CD4-positive, alpha-beta T cell (primary cell): Measurements from ENCODE around the gene CEP85L. TPM values are rescaled to one million over a fixed set of nuclear protein-coding genes. Genes with fewer than 3 reads are reported as not detected.
A peak's percentile ranks its signal among the peaks of the same experiment; 100 is the strongest.

ENCODE experiments used
- ATAC-seq: fragments of 200-7000 bp; cut with Tn5 transposase; one replicate; pipeline ENCODE4 v1.10.0; 2022; ENCODE audit warnings: mild to moderate bottlenecking; ENCODE audit not compliant: poor library complexity
- CTCF ChIA-PET: fragments of 350-600 bp; sonication (Branson Sonifier 250); formaldehyde crosslinking; loops from one replicate; lab custom pipeline; 2021; ENCODE audit warnings: antibody characterized with exemption, inconsistent platforms; lab: Charles Lee
- POLR2A ChIA-PET: fragments of 350-600 bp; sonication (Branson Sonifier 250); formaldehyde crosslinking; loops from one replicate; lab custom pipeline; 2021; ENCODE audit warnings: antibody characterized with exemption, inconsistent platforms; lab: Charles Lee
- DNase-seq, 14 experiments: peaks; one replicate each; pipeline ENCODE4 v3.0.0-alpha.2; 2013 to 2020; ENCODE audit warnings: mixed read lengths in 2 of 14
- H3K27ac ChIP-seq, 2 donors: one replicate each; pipeline versions ENCODE4 v1.5.1 to v1.7.0; 2013; ENCODE audit warnings: low read length in 2 of 2, low read depth in 1 of 2, mild to moderate bottlenecking in 1 of 2
- H3K27me3 ChIP-seq, 2 experiments: 1 replicate in 1 of 2; 2 replicates in 1 of 2; pipeline versions ENCODE4 v1.6.1 to v1.7.0; 2013; ENCODE audit warnings: low read length in 2 of 2, control low read depth in 1 of 2, mild to moderate bottlenecking in 1 of 2, moderate library complexity in 1 of 2; ENCODE audit not compliant: insufficient read depth in 2 of 2, control insufficient read depth in 1 of 2
- H3K36me3 ChIP-seq: one replicate; pipeline ENCODE4 v1.6.1; 2013; ENCODE audit warnings: low read length, control low read depth; ENCODE audit not compliant: insufficient read depth
- H3K4me1 ChIP-seq: one replicate; pipeline ENCODE4 v1.6.1; 2013; ENCODE audit warnings: low read length, control low read depth; ENCODE audit not compliant: insufficient read depth
- H3K4me3 ChIP-seq: one replicate; pipeline ENCODE4 v1.5.1; 2013; ENCODE audit warnings: mild to moderate bottlenecking, low read length, moderate library complexity
- H3K9me3 ChIP-seq, 2 experiments: 1 replicate in 1 of 2; 2 replicates in 1 of 2; pipeline versions ENCODE4 v1.6.1 to v1.7.0; 2013; ENCODE audit warnings: low read length in 2 of 2, mild to moderate bottlenecking in 2 of 2, control low read depth in 1 of 2, moderate library complexity in 1 of 2; ENCODE audit not compliant: control insufficient read depth in 1 of 2, insufficient read depth in 1 of 2
- H3K27ac Mint-ChIP-seq: one replicate; pipeline ENCODE4 v1.8.0; 2020; ENCODE audit warnings: mixed read lengths
- H3K27me3 Mint-ChIP-seq: one replicate; pipeline ENCODE4 v1.8.0; 2021; ENCODE audit warnings: mixed read lengths
- H3K36me3 Mint-ChIP-seq: one replicate; pipeline ENCODE4 v1.8.0; 2021; ENCODE audit warnings: low read depth, mixed read lengths
- H3K4me1 Mint-ChIP-seq: one replicate; pipeline ENCODE4 v1.8.0; 2021; ENCODE audit warnings: low read depth, mixed read lengths
- H3K4me3 Mint-ChIP-seq: one replicate; pipeline ENCODE4 v1.8.0; 2020; ENCODE audit warnings: mild to moderate bottlenecking, mixed read lengths
- H3K9me3 Mint-ChIP-seq: one replicate; pipeline ENCODE4 v1.8.0; 2020; ENCODE audit warnings: mixed read lengths
- CTCF ChIP-seq: fragments of 200-600 bp; IDR thresholded peaks from one replicate; pipeline ENCODE4 v1.8.0; 2022; ENCODE audit warnings: antibody characterized with exemption, mild to moderate bottlenecking
- intact Hi-C, 2 experiments: fragments of 100-400 bp; cut with DNase I in 1 of 2; cut with micrococcal nuclease in 1 of 2; formaldehyde crosslinking; loops; one replicate each; pipeline versions ENCODE4 v1.15.1 to v1.9.0; 2023 to 2025; cut with DNase I, micrococcal nuclease
- total RNA-seq, 174 experiments: library from RNA in 2 of 174; stranded (reverse) in 2 of 174; gene quantifications; one replicate each; pipeline ENCODE4 v1.2.3 and lab custom pipeline; 2021 to 2026

Gene CEP85L
- total RNA-seq, 2 experiments from 2014 or later, result 76.2 to 80.7 TPM

GRCh38 chr6:118606268-118606667, 45.1 kb downstream of the CEP85L start:
- Mint-ChIP-seq H3K36me3 (peaks cover 80% of the 10 kb centered on the region), H3K27me3 (no peaks in the 10 kb centered on the region), H3K27ac (peak overlapping the region; percentile 17), H3K4me3 (no peak overlapping the region), H3K9me3 (peaks cover 2% of the 10 kb centered on the region), H3K4me1 (peaks cover 67% of the 10 kb centered on the region)
- H3K36me3 ChIP-seq, result peaks cover 9% of the 10 kb centered on the region
- H3K4me1 ChIP-seq, result peaks cover 6% of the 10 kb centered on the region
- no peak for TF ChIP-seq CTCF
- no peaks in the 10 kb centered on the region for H3K27me3 ChIP-seq
- H3K9me3 ChIP-seq, result no peaks in the 10 kb centered on the region
- H3K4me3 ChIP-seq, result no peak overlapping the region
- DNase-seq (no peak), ATAC-seq (no peak)
- intact Hi-C loops, result no loop called here
- CTCF ChIA-PET, result interaction anchor here (1.4 kb wide), 1 partner anchor 10 kb away, joined by 4 read pairs; no protein-coding TSS in a partner anchor
- POLR2A ChIA-PET, result interaction anchor here (0.7 kb wide), 1 partner anchor 34 kb away, joined by 3 read pairs; no protein-coding TSS in a partner anchor
- H3K27ac ChIP-seq, result no peak overlapping the region

GRCh38 chr6:118603372-118603771, 48.0 kb downstream of the CEP85L start:
- H3K27ac Mint-ChIP-seq, result no peak overlapping the region
- no peaks in the 10 kb centered on the region for H3K27me3 ChIP-seq
- no peak overlapping the region for H3K27ac ChIP-seq
- peaks cover 9% of the 10 kb centered on the region for H3K36me3 ChIP-seq
- peaks cover 6% of the 10 kb centered on the region for H3K4me1 ChIP-seq
- no peak overlapping the region for H3K4me3 Mint-ChIP-seq
- no peaks in the 10 kb centered on the region for H3K27me3 Mint-ChIP-seq
- ChIA-PET POLR2A (interaction anchor here (1.4 kb wide), 1 partner anchor 38 kb away, joined by 4 read pairs; no protein-coding TSS in a partner anchor), CTCF (no interaction called here)
- H3K36me3 Mint-ChIP-seq, result peaks cover 79% of the 10 kb centered on the region
- no peak for ATAC-seq
- no peak overlapping the region for H3K4me3 ChIP-seq
- intact Hi-C loops, result no loop called here
- peaks cover 2% of the 10 kb centered on the region for H3K9me3 Mint-ChIP-seq
- DNase-seq, result no peak
- peaks cover 47% of the 10 kb centered on the region for H3K4me1 Mint-ChIP-seq
- no peaks in the 10 kb centered on the region for H3K9me3 ChIP-seq
- TF ChIP-seq CTCF, result no peak

GRCh38 chr6:118602300-118602699, 49.1 kb downstream of the CEP85L start:
- DNase-seq (no peak), ATAC-seq (no peak)
- no peaks in the 10 kb centered on the region for H3K9me3 ChIP-seq
- POLR2A ChIA-PET, result interaction anchor here (0.5 to 1.4 kb wide), 2 partner anchors 13 to 37 kb away, joined by 4 read pairs; no protein-coding TSS in a partner anchor
- TF ChIP-seq CTCF, result no peak
- H3K27me3 ChIP-seq, result no peaks in the 10 kb centered on the region
- H3K36me3 ChIP-seq, result peaks cover 9% of the 10 kb centered on the region
- CTCF ChIA-PET, result interaction anchor here (1.1 kb wide), 1 partner anchor 37 kb away, joined by 3 read pairs; no protein-coding TSS in a partner anchor
- no peak overlapping the region for H3K27ac Mint-ChIP-seq
- peaks cover 82% of the 10 kb centered on the region for H3K36me3 Mint-ChIP-seq
- H3K27me3 Mint-ChIP-seq, result no peaks in the 10 kb centered on the region
- no peak overlapping the region for H3K4me3 ChIP-seq
- peaks cover 6% of the 10 kb centered on the region for H3K4me1 ChIP-seq
- intact Hi-C loops, result no loop called here
- peaks cover 2% of the 10 kb centered on the region for H3K9me3 Mint-ChIP-seq
- no peak overlapping the region for H3K27ac ChIP-seq
- H3K4me3 Mint-ChIP-seq, result no peak overlapping the region
- H3K4me1 Mint-ChIP-seq, result peaks cover 51% of the 10 kb centered on the region
